Hepatocyte (in vitro differentiated cells): Measurements from ENCODE around the gene TMCO6. TPM values are rescaled to one million over a fixed set of nuclear protein-coding genes. Genes with fewer than 3 reads are reported as not detected.

Source experiments
- DNase-seq: peaks from one replicate; pipeline ENCODE4 v3.0.0-alpha.2; 2016; ENCODE audit warnings: low spot score
- H2AFZ ChIP-seq: fragments of 200-600 bp; sonication (generic); 2 replicates; pipeline ENCODE4 v1.6.0; 2016; ENCODE audit warnings: antibody characterized with exemption, mild to moderate bottlenecking
- H3K27ac ChIP-seq: fragments of 200-600 bp; sonication (generic); 2 replicates; pipeline ENCODE4 v1.5.1; 2016; ENCODE audit warnings: mild to moderate bottlenecking
- H3K27me3 ChIP-seq: fragments of 200-600 bp; sonication (generic); 2 replicates; pipeline ENCODE4 v1.6.1; 2016
- H3K36me3 ChIP-seq: fragments of 200-600 bp; sonication (generic); replicated peaks from 2 replicates; pipeline ENCODE4 v1.5.1; 2016; ENCODE audit warnings: low read depth; ENCODE audit not compliant: insufficient read depth
- H3K4me1 ChIP-seq: fragments of 200-600 bp; sonication (generic); 2 replicates; pipeline ENCODE4 v1.5.1; 2016; ENCODE audit warnings: mild to moderate bottlenecking, moderate library complexity; ENCODE audit not compliant: insufficient read depth
- H3K4me2 ChIP-seq: fragments of 200-600 bp; sonication (generic); 2 replicates; pipeline ENCODE4 v1.6.0; 2016
- H3K4me3 ChIP-seq: fragments of 200-600 bp; sonication (generic); 2 replicates; pipeline ENCODE4 v1.5.1; 2016; ENCODE audit warnings: mild to moderate bottlenecking
- H3K79me2 ChIP-seq: fragments of 200-600 bp; sonication (generic); 2 replicates; pipeline ENCODE4 v1.6.0; 2017; ENCODE audit warnings: mild to moderate bottlenecking
- H3K9me2 ChIP-seq: fragments of 200-600 bp; sonication (generic); replicated peaks from 2 replicates; pipeline ENCODE4 v1.6.0; 2017; ENCODE audit warnings: mild to moderate bottlenecking; ENCODE audit not compliant: insufficient read depth
- H3K9me3 ChIP-seq: fragments of 200-600 bp; sonication (generic); 2 replicates; pipeline ENCODE4 v1.5.1; 2016; ENCODE audit warnings: low read depth, mild to moderate bottlenecking
- H4K20me1 ChIP-seq: fragments of 200-600 bp; sonication (generic); 2 replicates; pipeline ENCODE4 v1.6.0; 2016; ENCODE audit warnings: mild to moderate bottlenecking; ENCODE audit not compliant: insufficient read depth, poor library complexity, severe bottlenecking
- EZH2 ChIP-seq: fragments of 200-600 bp; sonication (generic); IDR thresholded peaks from 2 replicates; pipeline ENCODE4 v1.6.1; 2016; ENCODE audit warnings: antibody characterized with exemption, mild to moderate bottlenecking, borderline replicate concordance
- EZH2phosphoT487 ChIP-seq: fragments of 200-600 bp; sonication (generic); IDR thresholded peaks from one replicate; pipeline ENCODE4 v1.6.1; 2018; ENCODE audit warnings: antibody characterized with exemption, mild to moderate bottlenecking, low read depth, moderate library complexity; ENCODE audit not compliant: unreplicated experiment, severe bottlenecking
- WGBS: methylation state at CpG from one replicate; pipeline ENCODE4 v1.1.6; 2016; ENCODE audit warnings: low lambda C conversion rate; ENCODE audit errors: missing lambda C conversion rate; 5-methylcytosine and 5-hydroxymethylcytosine counted together
- polyA plus RNA-seq: library from polyadenylated mRNA; unstranded; fragments of >200 nt; fragmentation: Nextera tagmentation; extraction: Ambion mirVana; gene quantifications from 2 replicates; pipeline ENCODE4 v1.2.1, GENCODE V29; 2016
- total RNA-seq: library from RNA; depleted of rRNA; stranded (reverse); fragments of >200 nt; gene quantifications from 2 replicates; pipeline ENCODE4 v1.2.3, GENCODE V29; 2014
- TF ChIP-seq, protein P1 (sequence below): fragments of 200-600 bp; sonication (generic); IDR thresholded peaks from 2 replicates; pipeline ENCODE4 v1.5.1; 2016; ENCODE audit warnings: antibody characterized with exemption, mild to moderate bottlenecking; ENCODE audit not compliant: poor library complexity

The TMCO6 gene
- total and polyA plus RNA-seq, 2 experiments from 2014 or later, result 13.1 to 25.8 TPM

DNA sequence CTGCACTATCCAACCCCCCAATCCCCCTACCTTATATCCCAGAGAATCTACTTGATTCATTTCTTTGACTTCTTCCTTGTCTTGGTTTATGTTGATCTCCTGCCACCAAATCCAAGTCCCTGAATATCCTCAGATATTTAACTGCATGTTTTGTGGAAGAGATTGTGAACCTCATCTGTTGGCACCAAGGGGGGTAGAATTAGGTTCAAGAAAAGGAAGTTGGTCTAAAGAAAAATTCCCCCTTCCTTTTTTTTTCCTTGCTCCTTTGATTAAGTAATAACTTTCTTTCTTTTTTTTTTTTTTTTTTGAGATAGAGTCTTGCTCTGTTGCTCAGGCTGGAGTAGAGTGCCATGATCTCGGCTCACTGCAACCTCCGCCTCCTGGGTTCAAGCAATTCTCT lies 5.8 kb upstream of the TMCO6 start:
- H3K79me2 ChIP-seq, result no peaks in the 10 kb centered on the region
- no peak overlapping the region for H3K4me3 ChIP-seq
- H3K9me3 ChIP-seq, result no peaks in the 10 kb centered on the region
- H2AFZ ChIP-seq, result no peak overlapping the region
- no peak for DNase-seq
- TF ChIP-seq EZH2phosphoT487 (no peak), EZH2 (no peak)
- TF ChIP-seq, protein P1, sequence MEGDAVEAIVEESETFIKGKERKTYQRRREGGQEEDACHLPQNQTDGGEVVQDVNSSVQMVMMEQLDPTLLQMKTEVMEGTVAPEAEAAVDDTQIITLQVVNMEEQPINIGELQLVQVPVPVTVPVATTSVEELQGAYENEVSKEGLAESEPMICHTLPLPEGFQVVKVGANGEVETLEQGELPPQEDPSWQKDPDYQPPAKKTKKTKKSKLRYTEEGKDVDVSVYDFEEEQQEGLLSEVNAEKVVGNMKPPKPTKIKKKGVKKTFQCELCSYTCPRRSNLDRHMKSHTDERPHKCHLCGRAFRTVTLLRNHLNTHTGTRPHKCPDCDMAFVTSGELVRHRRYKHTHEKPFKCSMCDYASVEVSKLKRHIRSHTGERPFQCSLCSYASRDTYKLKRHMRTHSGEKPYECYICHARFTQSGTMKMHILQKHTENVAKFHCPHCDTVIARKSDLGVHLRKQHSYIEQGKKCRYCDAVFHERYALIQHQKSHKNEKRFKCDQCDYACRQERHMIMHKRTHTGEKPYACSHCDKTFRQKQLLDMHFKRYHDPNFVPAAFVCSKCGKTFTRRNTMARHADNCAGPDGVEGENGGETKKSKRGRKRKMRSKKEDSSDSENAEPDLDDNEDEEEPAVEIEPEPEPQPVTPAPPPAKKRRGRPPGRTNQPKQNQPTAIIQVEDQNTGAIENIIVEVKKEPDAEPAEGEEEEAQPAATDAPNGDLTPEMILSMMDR, result no peak
- H3K36me3 ChIP-seq, result no peaks in the 10 kb centered on the region
- no peaks in the 10 kb centered on the region for H3K9me2 ChIP-seq
- no peak overlapping the region for H3K27ac ChIP-seq
- H4K20me1 ChIP-seq, result no peaks in the 10 kb centered on the region
- H3K4me2 ChIP-seq, result no peak overlapping the region
- no peaks in the 10 kb centered on the region for H3K27me3 ChIP-seq
- no peaks in the 10 kb centered on the region for H3K4me1 ChIP-seq
- 87% methylated on average over 2 of the region's 2 CpGs for WGBS

DNA sequence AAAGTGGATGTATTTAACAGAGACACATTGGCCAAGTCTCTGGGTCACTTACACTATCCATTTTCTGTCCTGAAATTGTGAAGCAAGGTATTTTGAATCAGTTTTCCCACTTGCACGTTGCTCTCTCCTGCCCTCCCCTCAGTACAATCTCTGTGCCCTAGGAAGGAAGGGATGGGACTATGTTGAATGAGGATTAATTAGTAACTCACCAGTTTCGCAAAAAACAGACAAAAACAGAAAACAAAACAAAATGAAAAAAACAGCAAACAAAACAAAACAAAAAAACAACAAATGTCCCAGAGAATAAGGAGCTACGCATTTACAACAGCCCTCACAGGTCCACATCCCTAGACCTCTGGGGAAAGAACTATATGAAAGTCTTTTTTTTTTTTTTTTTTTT lies 5.1 kb upstream of the TMCO6 start:
- WGBS, result 72% methylated on average over 3 of the region's 3 CpGs

GRCh38 chr5:140635291-140636257 lies 3.7 kb upstream of the TMCO6 start:
- peaks cover 5% of the 10 kb centered on the region for H3K79me2 ChIP-seq
- DNase-seq, result no peak
- WGBS, result 88% methylated on average over 8 of the region's 8 CpGs
- H3K27me3 ChIP-seq, result no peaks in the 10 kb centered on the region
- no peak overlapping the region for H3K4me2 ChIP-seq
- H3K4me3 ChIP-seq, result no peak overlapping the region
- TF ChIP-seq, protein P1, result no peak
- TF ChIP-seq EZH2 (no peak), EZH2phosphoT487 (no peak)
- no peaks in the 10 kb centered on the region for H3K36me3 ChIP-seq
- no peaks in the 10 kb centered on the region for H3K9me3 ChIP-seq
- H3K4me1 ChIP-seq, result peaks cover 5% of the 10 kb centered on the region
- no peaks in the 10 kb centered on the region for H3K9me2 ChIP-seq
- no peak overlapping the region for H3K27ac ChIP-seq
- H4K20me1 ChIP-seq, result no peaks in the 10 kb centered on the region
- H2AFZ ChIP-seq, result no peak overlapping the region

More for the DNA sequence above, 5.1 kb upstream of the TMCO6 start:
- no peak for DNase-seq
- Histone ChIP-seq H3K4me3 (no peak overlapping the region), H3K27me3 (no peaks in the 10 kb centered on the region), H3K4me2 (no peak overlapping the region), H3K36me3 (no peaks in the 10 kb centered on the region), H3K27ac (no peak overlapping the region), H3K9me2 (no peaks in the 10 kb centered on the region), H3K4me1 (no peaks in the 10 kb centered on the region), H3K9me3 (no peaks in the 10 kb centered on the region), H3K79me2 (no peaks in the 10 kb centered on the region), H4K20me1 (no peaks in the 10 kb centered on the region), H2AFZ (no peak overlapping the region)
- no peak for TF ChIP-seq EZH2phosphoT487
- TF ChIP-seq EZH2, result no peak
- TF ChIP-seq, protein P1, result no peak
